ENCODE measurements around the gene TEX29. TPM values are rescaled to one million over a fixed set of nuclear protein-coding genes. Genes with fewer than 3 reads are reported as not detected.
A peak's percentile ranks its signal among the peaks of the same experiment; 100 is the strongest.

TEX29 gene
- total RNA-seq: 0.14 and 0.85 TPM in 2 replicates

GRCh38 chr13:111319998-111320911 is at the start of gene TEX29:
TSS of gene TEX29 (plus strand) at chr13:111320642. CDS start at chr13:111320891, 249 bp downstream.
- no peak for DNase-seq

- DNase-seq: no peak
Observed at GRCh38 chr13:111270765-111271698, 49.4 kb upstream of the TEX29 start.

- DNase-seq: no peak
Observed at GRCh38 chr13:111272117-111272516, 48.3 kb upstream of the TEX29 start.

GRCh38 chr13:111275382-111275781 is 45.1 kb upstream of the TEX29 start:
- no peak for DNase-seq

- no peak for DNase-seq
Observed at GRCh38 chr13:111275995-111276618, 44.3 kb upstream of the TEX29 start.

- DNase-seq: no peak
Observed at GRCh38 chr13:111278258-111278657, 42.2 kb upstream of the TEX29 start.

GRCh38 chr13:111278743-111279652 is 41.4 kb upstream of the TEX29 start:
- DNase-seq: no peak

GRCh38 chr13:111280226-111280625 is 40.2 kb upstream of the TEX29 start:
- no peak for DNase-seq

- DNase-seq: peak; percentile 13
Observed at GRCh38 chr13:111280681-111281585, 39.5 kb upstream of the TEX29 start.

- DNase-seq: peak; percentile 25
Observed at GRCh38 chr13:111281751-111282311, 38.6 kb upstream of the TEX29 start.

- DNase-seq: no peak
Observed at GRCh38 chr13:111282425-111282824, 38.0 kb upstream of the TEX29 start.

GRCh38 chr13:111282997-111283396 is 37.4 kb upstream of the TEX29 start:
- DNase-seq: no peak

- no peak for DNase-seq
Observed at GRCh38 chr13:111283457-111283856, 37.0 kb upstream of the TEX29 start.

GRCh38 chr13:111283991-111284390 is 36.5 kb upstream of the TEX29 start:
- no peak for DNase-seq

- no peak for DNase-seq
Observed at GRCh38 chr13:111284565-111284964, 35.9 kb upstream of the TEX29 start.

- DNase-seq: no peak
Observed at GRCh38 chr13:111286162-111286561, 34.3 kb upstream of the TEX29 start.

- DNase-seq: no peak
Observed at GRCh38 chr13:111286749-111287148, 33.7 kb upstream of the TEX29 start.

GRCh38 chr13:111287201-111287600 is 33.2 kb upstream of the TEX29 start:
- no peak for DNase-seq

- no peak for DNase-seq
Observed at GRCh38 chr13:111288276-111288675, 32.2 kb upstream of the TEX29 start.

- DNase-seq: no peak
Observed at GRCh38 chr13:111289251-111289650, 31.2 kb upstream of the TEX29 start.
